HepG2 (cell line): Measurements from ENCODE around the gene DTNB. TPM values are rescaled to one million over a fixed set of nuclear protein-coding genes. Genes with fewer than 3 reads are reported as not detected.

Experiments used
- ATAC-seq: fragments of 200-7000 bp; cut with Tn5 transposase; 3 replicates; pipeline ENCODE4 v1.9.1; 2020; ENCODE audit warnings: mild to moderate bottlenecking, moderate library complexity
- BruUV-seq: library from RNA; stranded (reverse); fragments of 400-500 nt; replicated peaks from 2 replicates; lab custom pipeline; 2021; lab: Mats Ljungman, UMichigan
- CTCF ChIA-PET: fragments of 300-600 bp; formaldehyde crosslinking; extraction: SDS; loops from one replicate; lab custom pipeline; 2021; ENCODE audit warnings: low total read pairs, inconsistent platforms, low intra/inter-chr PET ratio; lab: Yijun Ruan, JAX
- POLR2A ChIA-PET: fragments of 350-600 bp; sonication (Branson Sonifier 250); formaldehyde crosslinking; loops from one replicate; lab custom pipeline; 2020; ENCODE audit warnings: antibody characterized with exemption, inconsistent platforms; lab: Yijun Ruan, JAX
- DNase-seq: peaks from one replicate; pipeline ENCODE4 v3.0.0-alpha.2; 2015; ENCODE audit warnings: low spot score
- FAIRE-seq: peaks from 3 replicates; lab custom pipeline; 2011; peaks lifted over from hg19 to GRCh38; lab: Jason Lieb, UNC
- H2AFZ ChIP-seq: one replicate; pipeline ENCODE4 v1.6.1; 2011; ENCODE audit warnings: low read length, inconsistent platforms
- H3K27ac ChIP-seq: fragments of 300-600 bp; 3 replicates; pipeline ENCODE4 v1.8.0; 2011; ENCODE audit warnings: mixed run types, mild to moderate bottlenecking, mixed read lengths, low read length, inconsistent platforms; ENCODE audit not compliant: insufficient read depth; ENCODE audit errors: extremely low read length
- H3K27me3 ChIP-seq, 2 experiments: fragments of 200-600 bp in 1 of 2; 2 replicates in 1 of 2; 3 replicates in 1 of 2; pipeline versions ENCODE4 v1.6.0 to v1.8.0; 2011; ENCODE audit warnings: low read length in 2 of 2, mild to moderate bottlenecking in 2 of 2, moderate library complexity in 2 of 2, inconsistent platforms in 1 of 2; ENCODE audit not compliant: insufficient read depth in 2 of 2, control insufficient read depth in 1 of 2
- H3K36me3 ChIP-seq, 2 experiments: fragments of 200-600 bp in 1 of 2; replicated peaks in 1 of 2; 2 replicates in 1 of 2; 3 replicates in 1 of 2; pipeline versions ENCODE4 v1.5.1 to v1.8.0; 2011; ENCODE audit warnings: low read length in 2 of 2, inconsistent platforms in 1 of 2; ENCODE audit not compliant: insufficient read depth in 2 of 2, control insufficient read depth in 1 of 2
- H3K4me1 ChIP-seq: 2 replicates; pipeline ENCODE4 v1.5.1; 2012; ENCODE audit warnings: low read length, inconsistent platforms; ENCODE audit not compliant: insufficient read depth
- H3K4me2 ChIP-seq: 2 replicates; pipeline ENCODE4 v1.6.0; 2011; ENCODE audit warnings: low read depth, low read length, inconsistent platforms
- H3K4me3 ChIP-seq, 3 experiments: fragments of 200-600 bp in 1 of 3; sonication (generic), shearing (Covaris generic) in 1 of 3; replicated peaks in 1 of 3; 2 replicates each; pipeline ENCODE4 v1.5.1; 2011 to 2016; ENCODE audit warnings: low read length in 3 of 3, inconsistent platforms in 2 of 3, low read depth in 2 of 3, mild to moderate bottlenecking in 2 of 3, control low read depth in 1 of 3, mixed read lengths in 1 of 3; ENCODE audit not compliant: insufficient read depth in 1 of 3
- H3K79me2 ChIP-seq: one replicate; pipeline ENCODE4 v1.6.1; 2011; ENCODE audit warnings: low read length, inconsistent platforms; ENCODE audit not compliant: insufficient read depth
- H3K9ac ChIP-seq: 2 replicates; pipeline ENCODE4 v1.6.0; 2011; ENCODE audit warnings: mild to moderate bottlenecking, low read depth, low read length, inconsistent platforms; ENCODE audit not compliant: insufficient read depth
- H3K9me3 ChIP-seq: 2 replicates; pipeline ENCODE4 v1.5.1; 2012; ENCODE audit warnings: mild to moderate bottlenecking, low read length
- H4K20me1 ChIP-seq: 2 replicates; pipeline ENCODE4 v1.6.0; 2011; ENCODE audit warnings: inconsistent platforms, mild to moderate bottlenecking, low read length, moderate library complexity; ENCODE audit not compliant: insufficient read depth
- ATF7 ChIP-seq, 2 experiments: fragments of 450-650 bp in 1 of 2; sonication (generic) in 1 of 2; formaldehyde crosslinking in 1 of 2; IDR thresholded peaks; 2 replicates each; pipeline versions ENCODE4 v1.4.0 to v1.6.1; 2016 to 2020; ENCODE audit warnings: antibody characterized with exemption in 1 of 2, mild to moderate bottlenecking in 1 of 2, missing genetic modification reagents in 1 of 2
- CREB1 ChIP-seq, 2 experiments: fragments of 450-650 bp in 1 of 2; IDR thresholded peaks; 2 replicates each; pipeline ENCODE4 v1.6.1; 2016 to 2017; ENCODE audit warnings: control low read depth in 1 of 2, mild to moderate bottlenecking in 1 of 2, missing compliant biosample characterization in 1 of 2, missing genetic modification characterization in 1 of 2
- DRAP1 ChIP-seq: IDR thresholded peaks from 2 replicates; pipeline ENCODE4 v1.6.1; 2016; ENCODE audit warnings: missing genetic modification reagents, missing compliant biosample characterization
- TBX3 ChIP-seq: fragments of 450-650 bp; IDR thresholded peaks from 2 replicates; pipeline ENCODE4 v1.6.1; 2017; ENCODE audit warnings: antibody characterized with exemption, mild to moderate bottlenecking, inconsistent platforms, borderline replicate concordance
- USF2 ChIP-seq, 2 experiments: sonication (generic) in 1 of 2; formaldehyde crosslinking in 1 of 2; IDR thresholded peaks; 2 replicates each; pipeline versions ENCODE4 v1.5.1 to v1.6.1; 2011 to 2020; ENCODE audit warnings: borderline replicate concordance in 1 of 2, low read depth in 1 of 2, low read length in 1 of 2, mild to moderate bottlenecking in 1 of 2, missing genetic modification reagents in 1 of 2, moderate library complexity in 1 of 2
- XRCC5 ChIP-seq: fragments of 200-400 bp; formaldehyde crosslinking; optimal IDR thresholded peaks from 2 replicates; pipeline ENCODE3; 2017; ENCODE audit warnings: mild to moderate bottlenecking, low read length
- ZNF543 ChIP-seq: sonication (generic); formaldehyde crosslinking; IDR thresholded peaks from 2 replicates; pipeline ENCODE4 v1.4.0; 2020; ENCODE audit warnings: mild to moderate bottlenecking, missing genetic modification reagents
- WGBS: methylation state at CpG from one replicate; pipeline ENCODE4 v1.1.6; 2017; ENCODE audit warnings: low lambda C conversion rate; 5-methylcytosine and 5-hydroxymethylcytosine counted together
- in situ Hi-C: cut with HindIII; loops from 2 replicates; pipeline ENCODE4 v1.10.0; 2017; ENCODE audit warnings: low pct_unique_long_range_greater_than_20kb; ENCODE audit not compliant: extremely low pct_ligation_motif_present
- intact Hi-C: fragments of 100-400 bp; cut with micrococcal nuclease; formaldehyde crosslinking; loops from one replicate; pipeline ENCODE4 v1.10.0; 2022; ENCODE audit not compliant: unreplicated experiment
- polyA plus RNA-seq, 8 experiments: library from polyadenylated mRNA; depleted of rRNA in 3 of 8; stranded (reverse) in 7 of 8; unstranded in 1 of 8; fragments of >200 nt; fragmentation: Illumina TruSeq in 4 of 8; extraction: Trizol in 4 of 8; gene quantifications; 2 replicates each; pipeline versions ENCODE4 v1.2.1 to v1.2.3, GENCODE V29; 2011 to 2016; ENCODE audit warnings: low read depth in 4 of 8, missing spikeins in 1 of 8, mixed read lengths in 1 of 8; ENCODE audit not compliant: insufficient read depth in 1 of 8
- total RNA-seq, 5 experiments: library from RNA; depleted of rRNA; stranded (reverse); fragments of >200 nt; fragmentation: Illumina TruSeq; extraction: Trizol; gene quantifications; 2 replicates each; pipeline ENCODE4 v1.2.3, GENCODE V29; 2016; ENCODE audit warnings: low read depth in 1 of 5
- TF ChIP-seq, protein P1 (sequence below): sonication (generic); formaldehyde crosslinking; IDR thresholded peaks from 2 replicates; pipeline ENCODE4 v1.4.0; 2020; ENCODE audit warnings: missing genetic modification reagents, borderline replicate concordance

Gene DTNB
- total and polyA plus RNA-seq, 2 of the 13 experiments (the other 11 are each of a cell fraction or from before 2014, with no cell fraction given), result 14.4 to 23.9 TPM

DNA sequence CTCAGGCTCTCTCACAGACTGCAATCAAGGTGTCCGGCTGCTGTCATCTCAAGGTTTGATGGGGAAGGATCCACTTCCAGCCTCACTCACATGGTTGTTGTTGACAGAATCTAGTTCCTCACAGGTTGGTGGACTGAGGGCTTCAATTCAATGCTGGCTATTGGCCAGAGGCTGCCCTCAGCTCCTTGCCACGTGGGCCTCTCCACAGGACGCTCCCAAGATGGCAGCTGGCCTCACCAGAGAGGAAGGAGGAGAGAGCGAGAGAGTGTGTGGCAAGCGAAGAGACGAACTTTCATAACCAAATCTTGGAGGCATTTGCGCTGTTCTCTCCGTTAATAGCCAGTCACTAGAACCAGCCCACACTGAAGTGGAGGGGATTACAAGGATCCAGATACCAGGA, 318.1 kb downstream of the DTNB start:
- Histone ChIP-seq H3K4me3 (peak overlapping the region in 1 of 3 experiments; percentile 39; a peak in 1 of 6 replicates), H3K4me2 (0 out of 2 replicates have a peak overlapping the region, but pooled peaks have one; percentile 44), H3K27ac (no peak overlapping the region), H2AFZ (no peak overlapping the region), H3K4me1 (0 out of 2 replicates have a peak, but pooled peaks cover 7% of the 10 kb centered on the region), H3K79me2 (no peaks in the 10 kb centered on the region), H3K9me3 (no peaks in the 10 kb centered on the region), H3K27me3 (peaks cover 2 to 48% of the 10 kb centered on the region in 2 experiments; a peak in 3 of 5 replicates), H3K9ac (no peak overlapping the region), H3K36me3 (no peaks in the 10 kb centered on the region)
- intact Hi-C loops, result no loop called here
- in situ Hi-C loops, result no loop called here
- no peak for DNase-seq
- ATAC-seq, result no peak
- TF ChIP-seq XRCC5, result no peak
- TF ChIP-seq USF2 (IDR thresholded peaks at IDR 0.05; ENCODE audit: low read depth, low read length), result no peak
- TF ChIP-seq USF2 (CRISPR knock-in tag; IDR thresholded peaks at IDR 0.05; ENCODE audit: borderline replicate concordance), result no peak
- TF ChIP-seq ZNF543 (CRISPR knock-in tag), result peak; percentile 99
- TF ChIP-seq, all 625 proteins: peak for 1
- WGBS, result 78% methylated on average over 7 of the region's 8 CpGs
- POLR2A ChIA-PET, result no interaction called here
- no peaks in the 10 kb centered on the region for H4K20me1 ChIP-seq
- no TSS peak for BruUV-seq
- FAIRE-seq, result no peak
- CTCF ChIA-PET, result no interaction called here

GRCh38 chr2:25354116-25354515, 319.3 kb downstream of the DTNB start:
- ATAC-seq (no peak), FAIRE-seq (no peak), DNase-seq (no peak)
- Histone ChIP-seq H3K4me3 (no peak overlapping the region), H4K20me1 (no peaks in the 10 kb centered on the region), H3K27me3 (peaks cover 4 to 40% of the 10 kb centered on the region in 2 experiments; a peak in 3 of 5 replicates), H2AFZ (no peak overlapping the region), H3K9me3 (no peaks in the 10 kb centered on the region), H3K79me2 (no peaks in the 10 kb centered on the region), H3K36me3 (no peaks in the 10 kb centered on the region), H3K9ac (no peak overlapping the region), H3K27ac (no peak overlapping the region), H3K4me2 (no peak overlapping the region), H3K4me1 (0 out of 2 replicates have a peak, but pooled peaks cover 7% of the 10 kb centered on the region)
- no TSS peak for BruUV-seq
- intact Hi-C loops, result no loop called here
- TF ChIP-seq ATF7 (IDR thresholded peaks at IDR 0.05) (peak; percentile 34; the same call in 1 of the 2 replicates), ATF7 (CRISPR knock-in tag; IDR thresholded peaks at IDR 0.05) (no peak), DRAP1 (CRISPR knock-in tag) (no peak), CREB1 (IDR thresholded peaks at IDR 0.05) (peak; percentile 66), CREB1 (CRISPR knock-in tag; IDR thresholded peaks at IDR 0.05) (no peak), TBX3 (no peak)
- TF ChIP-seq, protein P1, sequence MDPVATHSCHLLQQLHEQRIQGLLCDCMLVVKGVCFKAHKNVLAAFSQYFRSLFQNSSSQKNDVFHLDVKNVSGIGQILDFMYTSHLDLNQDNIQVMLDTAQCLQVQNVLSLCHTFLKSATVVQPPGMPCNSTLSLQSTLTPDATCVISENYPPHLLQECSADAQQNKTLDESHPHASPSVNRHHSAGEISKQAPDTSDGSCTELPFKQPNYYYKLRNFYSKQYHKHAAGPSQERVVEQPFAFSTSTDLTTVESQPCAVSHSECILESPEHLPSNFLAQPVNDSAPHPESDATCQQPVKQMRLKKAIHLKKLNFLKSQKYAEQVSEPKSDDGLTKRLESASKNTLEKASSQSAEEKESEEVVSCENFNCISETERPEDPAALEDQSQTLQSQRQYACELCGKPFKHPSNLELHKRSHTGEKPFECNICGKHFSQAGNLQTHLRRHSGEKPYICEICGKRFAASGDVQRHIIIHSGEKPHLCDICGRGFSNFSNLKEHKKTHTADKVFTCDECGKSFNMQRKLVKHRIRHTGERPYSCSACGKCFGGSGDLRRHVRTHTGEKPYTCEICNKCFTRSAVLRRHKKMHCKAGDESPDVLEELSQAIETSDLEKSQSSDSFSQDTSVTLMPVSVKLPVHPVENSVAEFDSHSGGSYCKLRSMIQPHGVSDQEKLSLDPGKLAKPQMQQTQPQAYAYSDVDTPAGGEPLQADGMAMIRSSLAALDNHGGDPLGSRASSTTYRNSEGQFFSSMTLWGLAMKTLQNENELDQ (CRISPR knock-in tag), result no peak
- ChIA-PET CTCF (no interaction called here), POLR2A (no interaction called here)
- in situ Hi-C loops, result no loop called here
- WGBS, result 39% methylated on average over 6 of the region's 6 CpGs
